NCI-H1048 (cell line): ENCODE data around the gene CCDC50.
A peak's percentile ranks its signal among the peaks of the same experiment; 100 is the strongest.

Source experiments
- DNase-seq: peaks from one replicate; lab custom pipeline; 2025; lab: John Stamatoyannopoulos, UW

CCDC50 gene

DNA sequence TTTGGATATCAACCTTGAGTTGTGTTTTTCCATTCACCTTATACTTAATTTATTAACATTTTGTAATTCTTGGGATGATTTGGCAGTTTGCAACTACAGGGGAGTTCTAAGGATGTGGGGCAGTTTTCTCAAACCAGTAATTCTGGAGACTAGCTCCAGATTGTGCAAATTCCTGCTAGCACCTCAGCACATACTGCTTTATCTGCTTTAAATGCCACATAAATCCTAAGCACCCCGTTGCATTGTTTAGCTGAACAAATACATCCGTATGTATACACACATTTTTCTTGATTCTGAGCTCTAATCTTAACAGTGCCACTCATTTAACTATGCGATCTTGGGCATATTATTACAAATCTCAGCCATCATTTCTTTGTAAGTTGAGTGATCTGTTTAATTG, 18.0 kb downstream of the CCDC50 start:
- DNase-seq = no peak

DNA sequence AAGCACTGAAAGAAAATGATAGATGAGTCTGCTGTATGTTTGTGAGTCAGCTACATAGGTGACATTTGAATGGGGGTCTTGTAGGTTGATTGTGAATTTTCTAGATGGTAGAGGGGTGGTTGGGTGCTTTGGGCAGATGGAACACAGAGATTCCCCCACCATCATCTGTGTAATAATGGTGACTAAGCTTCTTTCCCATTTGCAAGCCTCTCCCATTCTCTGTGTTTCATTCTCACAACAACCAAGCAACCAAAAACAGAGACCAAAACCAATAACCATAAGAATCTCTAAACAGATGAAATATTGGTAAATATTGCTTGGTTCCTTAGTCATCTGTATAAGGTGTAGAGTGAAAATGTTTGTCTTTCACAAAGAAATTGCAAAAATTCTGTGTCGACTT, 18.9 kb downstream of the CCDC50 start:
- DNase-seq = no peak

DNA sequence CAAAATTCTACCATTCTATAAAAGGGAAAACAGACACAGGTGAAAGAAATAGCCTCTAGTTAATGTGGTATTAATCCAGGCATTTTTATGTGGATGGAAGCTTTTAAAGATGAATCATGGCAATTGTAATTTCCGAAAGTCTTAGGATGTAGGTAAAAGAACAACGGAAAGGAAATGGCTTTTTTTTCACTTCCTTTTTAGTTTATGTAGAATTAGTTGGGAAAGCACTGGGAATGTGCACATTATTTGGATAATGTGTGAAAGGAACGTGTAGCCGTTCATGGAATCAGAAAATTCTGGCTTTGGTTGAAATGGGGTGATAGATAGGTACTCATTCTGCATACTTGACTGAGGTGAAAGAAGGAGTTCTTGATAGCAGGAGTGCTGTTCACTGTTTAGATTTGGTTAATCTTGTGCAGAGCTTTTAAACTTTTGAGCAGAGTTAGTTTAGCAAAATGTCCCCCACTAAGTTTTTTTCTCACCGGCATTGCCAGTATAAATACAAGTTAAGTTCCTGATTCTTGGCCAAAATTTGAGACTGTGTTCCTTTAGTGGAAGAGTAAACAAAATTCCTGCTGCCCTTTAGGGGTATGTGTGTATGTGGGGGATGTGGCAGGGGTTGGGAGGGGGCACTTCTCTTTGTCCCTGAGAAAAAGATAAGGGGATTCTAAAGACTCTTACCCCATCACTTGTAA, 21.3 kb downstream of the CCDC50 start:
- DNase-seq = no peak

DNA sequence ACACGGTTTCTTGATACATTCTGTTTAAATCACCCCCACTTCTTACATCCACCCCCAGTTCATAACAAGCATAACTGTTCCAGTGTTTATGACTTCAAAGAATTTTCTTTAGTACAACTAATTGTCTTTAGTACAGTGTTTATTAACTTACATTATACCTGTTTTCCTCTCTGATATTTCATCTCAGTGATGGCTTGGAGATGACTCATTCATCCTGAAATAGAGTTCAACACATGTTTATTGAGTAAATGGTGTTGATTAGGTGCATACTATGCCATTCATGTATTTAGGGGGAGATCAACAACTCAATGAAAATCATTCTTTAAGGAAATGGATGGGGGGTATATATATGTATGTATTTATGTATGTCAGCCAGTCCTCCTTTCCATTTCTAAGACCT, 22.8 kb downstream of the CCDC50 start:
- no peak for DNase-seq

DNA sequence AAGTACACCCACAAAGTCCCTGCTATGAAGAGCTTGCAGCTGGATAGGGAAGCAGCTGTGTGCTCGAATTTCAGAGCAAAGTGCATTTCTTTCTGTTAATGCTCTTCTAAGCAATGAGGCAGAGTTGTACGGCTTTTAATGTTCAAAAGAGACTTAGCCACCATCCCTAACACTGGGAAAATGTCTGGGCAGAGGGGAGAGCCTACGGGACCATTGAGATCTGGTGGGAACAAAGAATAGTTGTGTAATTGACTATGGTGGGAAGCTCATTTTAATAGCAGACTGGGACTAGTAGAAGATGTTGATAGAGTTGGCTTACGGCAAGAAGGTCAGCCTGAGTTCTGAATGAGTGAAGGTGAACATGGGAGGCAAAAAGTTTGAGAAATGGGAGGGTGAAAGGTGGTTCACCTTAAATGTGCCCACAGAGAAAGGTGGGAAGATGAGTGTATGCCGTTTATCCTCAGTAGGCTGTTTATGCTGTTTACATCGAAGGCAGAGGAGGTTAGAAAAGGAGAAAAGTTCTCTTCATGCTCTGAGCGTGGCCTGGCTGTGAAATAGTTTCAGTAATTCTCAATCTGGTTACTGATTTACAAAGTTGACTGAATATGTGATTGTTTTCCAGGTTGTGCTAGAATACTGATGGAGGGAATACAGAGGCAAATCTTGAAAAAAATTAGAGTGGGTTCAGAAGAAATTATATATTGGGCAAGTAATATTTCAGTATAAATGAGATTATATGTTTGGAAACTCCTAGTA, 24.0 kb downstream of the CCDC50 start:
- no peak for DNase-seq

DNA sequence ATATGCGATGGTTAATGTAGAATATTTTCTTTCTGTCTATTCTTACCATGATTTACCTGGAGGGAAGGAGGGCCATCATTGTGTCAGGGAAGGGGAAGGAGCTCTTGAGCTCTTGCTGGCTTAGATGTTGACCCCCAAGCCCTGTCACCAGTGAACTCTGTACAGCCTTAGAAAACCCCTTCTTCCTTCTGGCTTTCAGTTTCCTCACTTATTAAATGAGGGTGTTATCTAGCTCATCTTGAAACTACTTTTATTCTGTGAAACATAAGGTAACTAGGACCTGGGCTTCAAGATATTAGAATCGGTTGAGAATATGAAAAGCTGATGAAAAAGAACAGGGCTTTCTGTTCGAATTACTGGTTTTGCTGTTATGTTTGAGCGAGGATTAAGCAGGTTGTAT, 26.2 kb downstream of the CCDC50 start:
- DNase-seq = no peak

DNA sequence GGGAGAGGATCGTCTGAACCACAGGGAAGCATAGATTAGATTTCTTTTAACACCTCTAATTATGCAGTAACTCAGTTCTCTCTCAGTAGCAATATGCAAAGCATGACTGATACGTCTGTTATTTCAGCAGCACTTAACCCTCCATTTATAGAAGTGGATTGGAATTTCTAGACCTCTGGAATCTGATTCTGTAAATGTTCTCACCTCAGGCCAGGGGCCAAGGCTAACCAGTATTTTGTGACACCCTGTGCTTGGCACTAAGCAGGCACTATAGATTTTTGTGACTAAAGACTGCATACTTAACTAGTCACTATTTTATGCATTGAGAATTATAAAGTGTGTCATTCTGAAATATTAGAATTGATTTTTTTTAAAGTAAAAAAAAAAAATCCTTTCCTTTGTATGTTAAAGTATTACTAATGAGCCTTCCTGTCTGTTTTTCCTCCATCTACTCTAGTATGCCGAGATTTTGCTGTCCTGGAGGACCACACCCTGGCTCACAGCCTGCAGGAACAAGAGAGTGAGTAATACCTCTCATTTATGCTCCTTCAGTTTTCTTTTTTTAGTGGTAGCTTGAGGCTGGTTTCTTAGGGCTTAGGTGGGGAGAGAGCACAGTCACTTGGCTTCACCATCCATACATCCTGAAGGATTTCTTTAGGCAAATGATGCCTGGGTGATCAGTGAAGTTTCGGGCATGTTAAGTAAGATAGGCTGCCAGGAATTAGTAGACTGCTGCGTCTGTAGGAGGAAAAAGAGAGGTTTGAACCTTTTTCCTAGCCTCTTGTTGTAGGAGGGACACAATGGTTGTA, 27.6 kb downstream of the CCDC50 start:
- peak; percentile 27 for DNase-seq

DNA sequence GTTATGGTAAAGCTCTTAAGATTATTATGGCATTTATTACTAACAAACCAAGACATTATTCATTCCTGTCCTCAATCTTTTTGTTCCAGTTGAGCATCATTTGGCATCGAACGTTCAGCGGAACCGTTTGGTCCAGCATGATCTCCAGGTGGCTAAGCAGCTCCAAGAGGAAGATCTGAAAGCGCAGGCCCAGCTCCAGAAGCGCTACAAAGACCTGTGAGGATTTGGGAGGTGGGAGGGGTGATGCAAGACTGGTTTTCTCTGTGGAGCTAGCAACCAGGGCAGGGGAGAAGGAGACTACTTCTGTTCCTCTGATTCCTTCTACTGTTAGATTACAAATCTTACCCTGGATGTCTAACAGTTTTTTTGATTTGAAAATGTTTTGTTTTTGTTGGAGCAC, 28.7 kb downstream of the CCDC50 start:
- no peak for DNase-seq

DNA sequence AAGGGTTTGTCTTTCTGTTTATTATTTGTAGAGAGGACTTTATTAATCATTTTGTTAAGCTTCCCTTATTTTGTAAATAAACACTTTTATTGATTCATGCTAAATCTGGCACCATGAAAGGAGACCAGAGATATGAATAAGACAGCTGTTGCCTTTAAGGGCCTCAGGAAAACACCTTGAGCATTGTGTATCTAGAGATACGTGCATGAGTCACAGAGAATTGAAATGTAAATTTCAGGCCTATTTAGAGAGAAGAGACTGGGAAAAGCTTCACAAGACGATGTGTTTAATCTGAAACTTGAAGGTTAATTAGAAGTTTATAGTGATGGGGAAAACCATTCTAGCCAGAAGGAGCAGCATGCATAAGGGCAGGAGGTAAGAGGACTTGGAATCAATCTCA, 29.7 kb downstream of the CCDC50 start:
- no peak for DNase-seq

DNA sequence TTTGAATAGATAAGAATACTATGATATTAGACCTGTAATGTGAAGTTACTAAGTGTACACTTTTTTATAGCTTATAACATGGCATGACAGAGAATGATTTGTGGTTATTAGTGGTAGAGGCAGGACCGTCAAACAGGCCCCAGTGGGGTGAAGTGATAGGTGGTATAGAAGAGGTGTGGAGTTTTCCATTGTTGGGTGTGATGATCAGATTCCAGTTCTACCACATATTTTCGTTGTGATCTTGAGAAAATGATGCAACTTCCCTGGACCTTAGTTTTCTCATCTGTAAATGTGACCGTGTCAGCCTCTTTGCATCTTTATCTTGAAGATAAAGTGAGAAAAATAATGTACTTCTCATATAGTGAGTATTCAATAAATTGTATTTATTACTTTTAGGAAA, 31.4 kb downstream of the CCDC50 start:
- DNase-seq = no peak

DNA sequence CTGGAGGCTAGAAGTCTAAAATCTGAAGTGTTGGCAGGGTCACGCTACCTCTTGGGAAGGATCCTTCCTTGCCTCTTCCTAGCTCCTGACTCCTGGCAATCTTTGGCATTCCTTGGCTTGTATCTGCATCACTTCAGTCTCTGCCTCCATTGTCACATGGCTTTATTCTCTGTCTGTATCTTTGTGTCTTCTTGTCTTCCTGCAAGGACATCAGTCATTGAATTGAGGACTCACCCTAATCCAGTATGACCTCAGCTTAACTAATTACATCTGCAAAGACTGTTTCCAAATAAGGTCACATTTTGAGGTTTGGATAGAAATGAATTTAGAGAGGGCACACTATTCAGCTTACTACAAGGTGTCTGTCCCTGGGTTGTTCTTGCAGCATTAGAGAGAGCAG, 32.3 kb downstream of the CCDC50 start:
- no peak for DNase-seq

DNA sequence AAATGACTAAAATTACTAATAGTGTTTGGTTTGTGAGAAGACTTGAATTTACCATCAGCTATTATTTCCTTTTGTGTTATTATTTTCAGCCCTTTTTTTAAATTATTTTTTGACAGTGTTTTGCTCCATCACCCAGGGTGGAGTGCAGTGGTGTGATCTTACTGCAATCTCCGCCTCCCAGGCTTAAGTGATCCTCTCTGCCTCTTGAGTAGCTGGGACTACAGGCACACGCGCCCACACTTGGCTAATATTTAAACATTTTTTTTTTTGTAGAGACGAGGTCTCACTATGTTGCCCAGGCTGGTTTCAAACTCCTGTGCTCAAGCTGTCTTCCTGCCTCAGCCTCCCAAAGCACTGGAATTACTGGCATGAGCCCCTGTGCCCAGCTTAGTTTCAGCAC, 32.8 kb downstream of the CCDC50 start:
- no peak for DNase-seq

DNA sequence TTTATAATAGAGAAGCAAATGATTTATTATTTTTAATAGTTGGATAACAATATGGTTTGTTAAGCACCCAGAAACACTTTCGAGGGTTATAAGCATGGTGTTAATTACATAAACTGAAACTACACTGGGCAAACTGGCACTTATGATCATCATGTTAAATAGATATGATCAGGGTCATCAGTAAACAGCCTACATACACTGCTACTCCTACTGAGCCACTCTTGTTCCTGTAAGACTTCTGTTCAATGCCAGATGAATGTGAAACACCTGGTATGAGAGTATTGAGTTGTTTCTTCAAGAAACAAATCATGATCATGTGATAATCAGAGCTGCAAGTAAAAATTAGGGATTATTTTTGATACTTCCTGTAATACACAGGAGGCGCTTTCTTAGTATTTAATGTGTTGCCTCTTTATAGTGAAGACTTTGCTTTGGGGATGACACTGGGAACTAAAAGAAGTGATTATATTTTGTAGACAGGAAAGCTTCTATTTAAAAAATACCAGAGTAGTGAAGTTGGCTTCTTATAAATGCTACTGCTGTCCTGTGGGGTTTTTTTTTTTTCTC, 33.4 kb downstream of the CCDC50 start:
- DNase-seq = no peak

DNA sequence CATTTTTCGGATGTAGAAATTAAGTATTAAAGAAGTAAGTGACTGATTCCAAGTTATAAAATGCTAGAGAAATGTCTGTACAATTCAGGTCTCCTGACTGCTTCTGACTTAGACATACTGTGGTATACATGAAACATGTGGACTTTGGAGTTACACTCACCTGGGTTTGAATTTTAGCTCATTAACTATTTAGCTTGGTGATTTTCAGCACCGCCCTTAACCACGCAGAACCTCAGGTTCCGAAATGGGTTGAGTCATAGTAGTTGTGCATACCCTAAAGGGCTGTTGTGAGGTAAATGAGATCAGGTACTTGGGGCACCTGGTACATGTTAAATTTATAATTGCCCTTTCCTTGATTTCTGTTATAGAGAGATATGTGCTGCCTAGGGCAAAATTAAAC, 34.0 kb downstream of the CCDC50 start:
- no peak for DNase-seq

DNA sequence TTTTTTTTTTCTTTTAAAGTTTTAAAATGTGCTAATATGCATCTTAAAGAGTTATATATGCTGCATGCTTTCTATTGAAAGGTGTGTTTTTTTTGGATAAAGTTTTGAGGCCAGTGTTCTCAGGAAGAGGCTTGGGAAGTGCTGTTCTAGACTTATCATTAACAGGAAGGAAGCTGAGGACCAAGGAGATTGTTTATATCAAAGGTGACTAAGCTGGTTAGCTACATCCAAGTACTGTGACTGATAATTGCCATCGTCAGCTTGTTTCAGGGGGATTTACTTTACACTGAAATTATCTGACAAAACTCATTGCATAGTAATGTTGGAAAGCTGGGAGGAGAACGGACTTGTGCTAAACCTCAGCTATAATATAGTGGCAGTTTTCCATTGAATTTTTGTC, 37.5 kb downstream of the CCDC50 start:
- DNase-seq = no peak

DNA sequence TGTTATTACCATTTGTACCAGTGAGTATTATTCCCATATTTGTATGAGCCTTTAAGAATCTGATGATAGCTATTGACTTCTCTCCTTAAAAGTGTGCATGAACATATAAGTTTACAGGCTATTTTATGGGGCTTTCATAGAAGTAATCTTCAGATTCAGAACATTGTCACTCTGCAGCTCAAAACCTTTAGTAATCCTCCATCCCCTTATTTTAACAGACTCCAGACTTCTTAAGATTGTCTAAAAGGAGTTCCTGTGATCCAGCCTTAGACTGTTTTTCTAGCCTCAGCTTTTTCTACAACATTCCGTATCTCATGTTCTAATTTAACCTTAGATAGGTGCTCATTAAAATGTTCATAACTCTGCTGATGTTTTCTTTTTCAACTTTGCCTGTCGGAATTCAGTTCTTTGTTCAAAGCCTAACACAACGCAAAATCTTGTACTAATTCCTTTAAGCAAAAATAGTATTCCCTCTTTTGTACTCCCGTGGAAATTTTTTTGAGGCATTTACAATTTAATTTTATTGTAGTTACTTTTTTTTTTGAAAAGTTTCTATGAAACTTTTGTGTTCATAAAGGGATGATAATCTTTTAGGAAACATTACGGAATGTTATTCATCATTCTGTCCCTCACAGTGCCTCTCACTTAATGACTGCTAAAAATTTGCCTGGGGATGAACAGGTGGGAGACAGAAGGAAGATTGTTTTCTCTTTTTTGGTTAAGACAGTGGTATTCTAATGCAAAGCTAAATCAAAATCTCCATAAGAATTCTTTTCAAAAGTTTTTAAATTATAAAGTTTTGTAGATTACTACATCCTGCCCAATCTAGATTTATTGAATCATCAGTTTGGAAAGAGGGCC, 39.8 kb downstream of the CCDC50 start:
- no peak for DNase-seq

DNA sequence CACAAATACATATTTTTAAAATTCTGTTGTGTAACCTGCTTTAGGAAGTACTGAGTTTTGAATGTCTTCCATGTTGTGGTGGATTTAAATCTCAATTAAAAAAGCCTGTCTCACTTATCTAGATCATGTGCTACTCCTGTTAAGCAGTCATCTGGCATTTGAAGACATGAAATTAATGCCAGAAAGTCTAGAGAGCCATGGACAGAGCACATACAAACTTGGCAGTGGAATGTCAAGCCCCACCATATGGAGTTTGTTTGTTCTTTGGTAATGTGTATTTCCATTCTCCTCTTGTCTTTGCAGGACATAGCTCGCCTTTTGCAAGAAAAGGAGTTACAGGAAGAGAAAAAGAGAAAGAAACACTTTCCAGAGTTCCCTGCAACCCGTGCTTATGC, 40.4 kb downstream of the CCDC50 start:
- DNase-seq = no peak

DNA sequence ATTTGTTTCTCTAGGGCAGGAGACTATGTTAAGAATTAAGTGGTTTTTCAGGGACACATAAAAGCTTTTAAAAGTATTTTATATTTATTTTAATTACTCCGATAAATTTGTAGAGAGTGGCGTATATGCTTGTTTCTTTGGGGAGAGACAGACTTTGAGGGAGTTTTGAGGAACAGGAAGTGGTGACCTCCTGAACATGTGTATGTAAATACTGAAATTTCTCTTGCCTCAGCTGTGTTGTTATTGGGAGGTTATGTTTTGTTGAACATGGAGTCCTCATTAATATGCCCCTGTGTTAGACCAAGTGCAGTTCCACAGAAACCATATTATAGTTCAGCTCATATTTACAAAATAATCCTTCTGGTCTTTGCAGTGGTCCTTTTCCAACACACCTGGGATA, 42.9 kb downstream of the CCDC50 start:
- DNase-seq = no peak

DNA sequence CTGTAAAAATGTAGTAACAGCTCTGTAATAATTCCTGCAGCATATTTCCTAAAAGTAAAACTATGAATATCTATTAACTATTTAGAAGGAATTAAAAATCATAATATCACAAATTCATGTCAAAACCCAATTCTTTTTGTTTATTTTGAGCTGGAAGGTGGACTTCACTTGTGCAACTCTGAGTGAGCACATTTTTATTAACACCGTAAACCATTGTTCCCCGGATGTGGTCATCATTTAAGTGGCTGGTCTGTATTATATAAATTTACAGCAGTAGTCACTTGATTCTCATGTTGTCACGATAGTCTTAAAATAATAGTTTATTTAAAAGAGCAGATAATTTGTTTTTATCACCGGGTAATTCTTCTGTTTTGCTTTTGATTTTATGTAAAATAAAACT, 44.1 kb downstream of the CCDC50 start:
- no peak for DNase-seq

DNA sequence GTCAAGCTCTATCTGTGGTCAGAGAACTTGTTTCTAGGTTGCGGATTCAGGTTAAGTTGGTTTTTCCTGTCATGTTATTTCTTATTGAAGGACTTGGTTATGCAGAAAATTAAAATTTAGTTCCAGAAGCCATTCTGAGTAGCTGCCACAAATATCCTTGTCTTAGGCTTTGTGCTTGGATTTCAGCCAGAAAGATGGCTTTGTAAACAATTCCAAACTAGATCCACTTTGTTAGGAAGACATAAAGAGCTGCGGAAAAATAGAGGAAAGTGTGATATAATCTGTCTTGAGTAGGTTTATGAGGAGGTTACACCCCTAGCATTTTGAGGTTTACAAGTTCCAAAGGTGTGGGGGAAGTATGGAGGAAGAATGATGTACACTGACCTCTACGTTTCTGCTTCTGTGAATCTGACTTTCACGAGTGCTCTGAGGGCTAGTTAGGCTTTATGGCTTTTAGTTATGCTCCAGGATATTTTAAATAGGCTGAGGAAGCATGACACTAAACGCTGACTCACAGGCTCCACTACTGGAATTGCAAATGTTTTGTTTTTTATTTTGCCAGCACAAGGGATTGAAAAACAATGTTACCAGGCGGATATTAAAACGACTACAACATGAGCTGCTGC, 47.4 kb downstream of the CCDC50 start:
- DNase-seq = no peak

DNA sequence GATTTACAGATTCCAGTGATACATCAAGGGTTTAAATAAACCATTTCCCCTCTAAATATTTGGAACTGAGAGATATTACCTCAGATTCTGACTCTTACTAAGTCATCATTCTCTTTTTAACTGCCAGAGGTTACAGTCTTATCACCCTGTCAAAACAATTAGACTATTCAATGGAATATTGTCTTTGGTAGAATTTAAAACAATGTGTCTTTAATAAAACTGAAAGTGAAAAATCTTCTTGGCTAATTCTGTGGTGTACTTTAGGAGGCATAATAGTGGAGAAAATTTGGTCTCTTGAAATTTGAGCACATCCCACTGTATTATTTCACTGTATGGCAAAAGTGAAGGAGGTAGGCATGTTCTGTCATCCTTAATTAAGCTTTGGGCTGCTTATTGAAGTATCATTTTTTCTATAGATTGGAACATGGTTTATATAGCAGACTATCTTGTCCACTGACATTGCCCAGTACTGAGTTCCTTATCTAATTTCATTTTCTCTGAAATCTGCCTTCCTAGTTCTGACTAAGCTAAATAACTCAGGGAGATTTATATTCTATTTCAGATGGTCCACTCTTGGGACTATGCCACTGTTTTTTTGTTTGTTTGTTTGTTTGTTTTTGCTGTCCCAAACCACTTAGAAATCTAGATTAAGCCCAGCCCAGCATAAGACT, 49.1 kb downstream of the CCDC50 start:
- DNase-seq = no peak
